ENCODE results near the gene CEACAM18. TPM values are rescaled to one million over a fixed set of nuclear protein-coding genes. Genes with fewer than 3 reads are reported as not detected.
"Not testable (repeated sequence)": the region's sequence is repeated elsewhere in the genome, so short reads cannot be mapped to it uniquely, and the experiment has no call there.

The CEACAM18 gene
- not detected in 2 replicates for total RNA-seq (2014; rRNA removed; shearing (Covaris generic))

- no peak for DNase-seq (ENCODE audit: low read depth)
Observed at GRCh38 chr19:51478381-51479234, at the start of gene CEACAM18. CEACAM18 (plus strand) TSS chr19:51478539.

GRCh38 chr19:51430221-51430620 is 48.1 kb upstream of the CEACAM18 start:
- no peak for DNase-seq (ENCODE audit: low read depth)

- DNase-seq (ENCODE audit: low read depth), result no peak
Observed at GRCh38 chr19:51431124-51431523, 47.2 kb upstream of the CEACAM18 start.

- no peak for DNase-seq (ENCODE audit: low read depth)
Observed at GRCh38 chr19:51433043-51433442, 45.3 kb upstream of the CEACAM18 start.

GRCh38 chr19:51434456-51434855 is 43.9 kb upstream of the CEACAM18 start:
- DNase-seq (ENCODE audit: low read depth), result no peak

- DNase-seq (ENCODE audit: low read depth), result no peak
Observed at GRCh38 chr19:51439021-51439465, 39.3 kb upstream of the CEACAM18 start.

GRCh38 chr19:51440052-51440451 is 38.3 kb upstream of the CEACAM18 start:
- DNase-seq (ENCODE audit: low read depth), result no peak

- DNase-seq (ENCODE audit: low read depth), result peak; percentile 81
Observed at GRCh38 chr19:51440846-51441409, 37.4 kb upstream of the CEACAM18 start.

GRCh38 chr19:51441410-51442390 is 36.6 kb upstream of the CEACAM18 start:
- peak; percentile 83 for DNase-seq (ENCODE audit: low read depth)

GRCh38 chr19:51447510-51447909 is 30.8 kb upstream of the CEACAM18 start:
- DNase-seq (ENCODE audit: low read depth), result not testable (repeated sequence)

GRCh38 chr19:51448011-51448410 is 30.3 kb upstream of the CEACAM18 start:
- no peak for DNase-seq (ENCODE audit: low read depth)

- no peak for DNase-seq (ENCODE audit: low read depth)
Observed at GRCh38 chr19:51448411-51449016, 29.8 kb upstream of the CEACAM18 start.

- DNase-seq (ENCODE audit: low read depth), result no peak
Observed at GRCh38 chr19:51450730-51451307, 27.5 kb upstream of the CEACAM18 start.

- DNase-seq (ENCODE audit: low read depth), result no peak
Observed at GRCh38 chr19:51456541-51457290, 21.6 kb upstream of the CEACAM18 start.

- DNase-seq (ENCODE audit: low read depth), result no peak
Observed at GRCh38 chr19:51457351-51458013, 20.9 kb upstream of the CEACAM18 start.

GRCh38 chr19:51458051-51458645 is 20.2 kb upstream of the CEACAM18 start, which contains the start of gene SIGLEC8:
SIGLEC8 (minus strand) TSS chr19:51458454; CDS start chr19:51458387, 67 bp downstream.
- no peak for DNase-seq (ENCODE audit: low read depth)

GRCh38 chr19:51458899-51459505 is 19.3 kb upstream of the CEACAM18 start:
- no peak for DNase-seq (ENCODE audit: low read depth)

GRCh38 chr19:51460164-51460992 is 18.0 kb upstream of the CEACAM18 start:
- DNase-seq (ENCODE audit: low read depth), result peak; percentile 44

Data from Daoy (cell line).